Hepatocyte (in vitro differentiated cells): ENCODE data around the gene STX8. TPM values are rescaled to one million over a fixed set of nuclear protein-coding genes. Genes with fewer than 3 reads are reported as not detected.

Experiments
- DNase-seq: peaks from one replicate; pipeline ENCODE4 v3.0.0-alpha.2; 2016; ENCODE audit warnings: low spot score
- H2AFZ ChIP-seq: fragments of 200-600 bp; sonication (generic); 2 replicates; pipeline ENCODE4 v1.6.0; 2016; ENCODE audit warnings: antibody characterized with exemption, mild to moderate bottlenecking
- H3K27ac ChIP-seq: fragments of 200-600 bp; sonication (generic); 2 replicates; pipeline ENCODE4 v1.5.1; 2016; ENCODE audit warnings: mild to moderate bottlenecking
- H3K27me3 ChIP-seq: fragments of 200-600 bp; sonication (generic); 2 replicates; pipeline ENCODE4 v1.6.1; 2016
- H3K36me3 ChIP-seq: fragments of 200-600 bp; sonication (generic); replicated peaks from 2 replicates; pipeline ENCODE4 v1.5.1; 2016; ENCODE audit warnings: low read depth; ENCODE audit not compliant: insufficient read depth
- H3K4me1 ChIP-seq: fragments of 200-600 bp; sonication (generic); 2 replicates; pipeline ENCODE4 v1.5.1; 2016; ENCODE audit warnings: mild to moderate bottlenecking, moderate library complexity; ENCODE audit not compliant: insufficient read depth
- H3K4me2 ChIP-seq: fragments of 200-600 bp; sonication (generic); 2 replicates; pipeline ENCODE4 v1.6.0; 2016
- H3K4me3 ChIP-seq: fragments of 200-600 bp; sonication (generic); 2 replicates; pipeline ENCODE4 v1.5.1; 2016; ENCODE audit warnings: mild to moderate bottlenecking
- H3K79me2 ChIP-seq: fragments of 200-600 bp; sonication (generic); 2 replicates; pipeline ENCODE4 v1.6.0; 2017; ENCODE audit warnings: mild to moderate bottlenecking
- H3K9me2 ChIP-seq: fragments of 200-600 bp; sonication (generic); replicated peaks from 2 replicates; pipeline ENCODE4 v1.6.0; 2017; ENCODE audit warnings: mild to moderate bottlenecking; ENCODE audit not compliant: insufficient read depth
- H3K9me3 ChIP-seq: fragments of 200-600 bp; sonication (generic); 2 replicates; pipeline ENCODE4 v1.5.1; 2016; ENCODE audit warnings: low read depth, mild to moderate bottlenecking
- H4K20me1 ChIP-seq: fragments of 200-600 bp; sonication (generic); 2 replicates; pipeline ENCODE4 v1.6.0; 2016; ENCODE audit warnings: mild to moderate bottlenecking; ENCODE audit not compliant: insufficient read depth, poor library complexity, severe bottlenecking
- CTCF ChIP-seq: fragments of 200-600 bp; sonication (generic); IDR thresholded peaks from 2 replicates; pipeline ENCODE4 v1.5.1; 2016; ENCODE audit warnings: antibody characterized with exemption, mild to moderate bottlenecking; ENCODE audit not compliant: poor library complexity
- EZH2 ChIP-seq: fragments of 200-600 bp; sonication (generic); IDR thresholded peaks from 2 replicates; pipeline ENCODE4 v1.6.1; 2016; ENCODE audit warnings: antibody characterized with exemption, mild to moderate bottlenecking, borderline replicate concordance
- EZH2phosphoT487 ChIP-seq: fragments of 200-600 bp; sonication (generic); IDR thresholded peaks from one replicate; pipeline ENCODE4 v1.6.1; 2018; ENCODE audit warnings: antibody characterized with exemption, mild to moderate bottlenecking, low read depth, moderate library complexity; ENCODE audit not compliant: unreplicated experiment, severe bottlenecking
- WGBS: methylation state at CpG from one replicate; pipeline ENCODE4 v1.1.6; 2016; ENCODE audit warnings: low lambda C conversion rate; ENCODE audit errors: missing lambda C conversion rate; 5-methylcytosine and 5-hydroxymethylcytosine counted together
- polyA plus RNA-seq: library from polyadenylated mRNA; unstranded; fragments of >200 nt; fragmentation: Nextera tagmentation; extraction: Ambion mirVana; gene quantifications from 2 replicates; pipeline ENCODE4 v1.2.1, GENCODE V29; 2016
- total RNA-seq: library from RNA; depleted of rRNA; stranded (reverse); fragments of >200 nt; gene quantifications from 2 replicates; pipeline ENCODE4 v1.2.3, GENCODE V29; 2014

Gene STX8
- total and polyA plus RNA-seq, 2 experiments from 2014 or later, result 40.6 to 64.7 TPM

- H2AFZ ChIP-seq, result no peak overlapping the region
- no peaks in the 10 kb centered on the region for H3K79me2 ChIP-seq
- no peaks in the 10 kb centered on the region for H3K36me3 ChIP-seq
- H3K4me3 ChIP-seq, result no peak overlapping the region
- TF ChIP-seq EZH2phosphoT487, result no peak
- no peaks in the 10 kb centered on the region for H3K27me3 ChIP-seq
- WGBS, result 96% methylated on average over 3 of the region's 3 CpGs
- no peaks in the 10 kb centered on the region for H3K9me3 ChIP-seq
- H3K9me2 ChIP-seq, result no peaks in the 10 kb centered on the region
- no peak for DNase-seq
- H3K4me1 ChIP-seq, result peaks cover 25% of the 10 kb centered on the region
- no peak overlapping the region for H3K4me2 ChIP-seq
- no peak overlapping the region for H3K27ac ChIP-seq
- H4K20me1 ChIP-seq, result no peaks in the 10 kb centered on the region
Measured at GRCh38 chr17:9237053-9237410, 338.6 kb downstream of the STX8 start.

GRCh38 chr17:9236286-9237052 lies 339.2 kb downstream of the STX8 start:
- Histone ChIP-seq H3K9me2 (no peaks in the 10 kb centered on the region), H3K4me3 (no peak overlapping the region), H3K4me2 (no peak overlapping the region), H2AFZ (no peak overlapping the region), H3K27ac (no peak overlapping the region), H4K20me1 (no peaks in the 10 kb centered on the region), H3K4me1 (peaks cover 24% of the 10 kb centered on the region), H3K36me3 (no peaks in the 10 kb centered on the region), H3K9me3 (no peaks in the 10 kb centered on the region), H3K79me2 (no peaks in the 10 kb centered on the region), H3K27me3 (no peaks in the 10 kb centered on the region)
- TF ChIP-seq CTCF (no peak), EZH2phosphoT487 (no peak), EZH2 (no peak)
- no peak for DNase-seq
- 94% methylated on average over 7 of the region's 7 CpGs for WGBS

GRCh38 chr17:9235346-9235745 lies 340.3 kb downstream of the STX8 start:
- H3K4me2 ChIP-seq, result no peak overlapping the region
- no peaks in the 10 kb centered on the region for H3K79me2 ChIP-seq
- H3K27me3 ChIP-seq, result no peaks in the 10 kb centered on the region
- H3K9me3 ChIP-seq, result no peaks in the 10 kb centered on the region
- peaks cover 15% of the 10 kb centered on the region for H3K4me1 ChIP-seq
- 96% methylated on average over 4 of the region's 4 CpGs for WGBS
- H3K9me2 ChIP-seq, result no peaks in the 10 kb centered on the region
- H3K4me3 ChIP-seq, result no peak overlapping the region
- no peaks in the 10 kb centered on the region for H3K36me3 ChIP-seq
- no peak for DNase-seq
- H2AFZ ChIP-seq, result no peak overlapping the region
- no peaks in the 10 kb centered on the region for H4K20me1 ChIP-seq
- H3K27ac ChIP-seq, result no peak overlapping the region
- TF ChIP-seq EZH2phosphoT487 (no peak), EZH2 (no peak), CTCF (no peak)

GRCh38 chr17:9234389-9234945 lies 341.2 kb downstream of the STX8 start:
- no peaks in the 10 kb centered on the region for H3K27me3 ChIP-seq
- H3K27ac ChIP-seq, result no peak overlapping the region
- TF ChIP-seq EZH2 (no peak), CTCF (no peak), EZH2phosphoT487 (no peak)
- H2AFZ ChIP-seq, result no peak overlapping the region
- 81% methylated on average over 8 of the region's 8 CpGs for WGBS
- H3K4me3 ChIP-seq, result no peak overlapping the region
- H3K9me2 ChIP-seq, result no peaks in the 10 kb centered on the region
- H3K9me3 ChIP-seq, result no peaks in the 10 kb centered on the region
- no peak overlapping the region for H3K4me2 ChIP-seq
- H3K79me2 ChIP-seq, result no peaks in the 10 kb centered on the region
- no peaks in the 10 kb centered on the region for H3K36me3 ChIP-seq
- peaks cover 8% of the 10 kb centered on the region for H3K4me1 ChIP-seq
- DNase-seq, result no peak
- H4K20me1 ChIP-seq, result no peaks in the 10 kb centered on the region
